ENCODE results near the gene MUC3A.
"Not testable (repeated sequence)": the region's sequence is repeated elsewhere in the genome, so short reads cannot be mapped to it uniquely, and the experiment has no call there.

DNA sequence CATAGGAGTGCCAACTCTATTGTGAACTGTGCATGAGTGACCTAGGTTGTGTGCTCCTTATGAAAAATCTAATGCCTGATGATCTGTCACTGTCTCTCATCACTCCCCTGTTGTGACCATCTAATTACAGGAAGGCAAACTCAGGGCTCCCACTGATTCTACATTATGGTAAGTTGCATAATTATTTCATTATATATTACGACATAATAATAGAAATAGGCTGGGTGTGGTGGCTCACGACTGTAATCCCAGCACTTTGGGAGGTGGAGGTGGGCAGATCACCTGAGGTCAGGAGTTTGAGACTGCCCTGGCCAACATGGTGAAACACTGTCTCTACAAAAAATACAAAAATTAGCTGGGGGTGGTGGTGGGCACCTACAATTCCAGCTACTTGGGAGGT is 14.0 kb upstream of the MUC3A start:
- not testable (repeated sequence) for TF ChIP-seq ZNF704 (tag by site-specific recombination; IDR thresholded peaks at IDR 0.05)
- TF ChIP-seq, protein P1, sequence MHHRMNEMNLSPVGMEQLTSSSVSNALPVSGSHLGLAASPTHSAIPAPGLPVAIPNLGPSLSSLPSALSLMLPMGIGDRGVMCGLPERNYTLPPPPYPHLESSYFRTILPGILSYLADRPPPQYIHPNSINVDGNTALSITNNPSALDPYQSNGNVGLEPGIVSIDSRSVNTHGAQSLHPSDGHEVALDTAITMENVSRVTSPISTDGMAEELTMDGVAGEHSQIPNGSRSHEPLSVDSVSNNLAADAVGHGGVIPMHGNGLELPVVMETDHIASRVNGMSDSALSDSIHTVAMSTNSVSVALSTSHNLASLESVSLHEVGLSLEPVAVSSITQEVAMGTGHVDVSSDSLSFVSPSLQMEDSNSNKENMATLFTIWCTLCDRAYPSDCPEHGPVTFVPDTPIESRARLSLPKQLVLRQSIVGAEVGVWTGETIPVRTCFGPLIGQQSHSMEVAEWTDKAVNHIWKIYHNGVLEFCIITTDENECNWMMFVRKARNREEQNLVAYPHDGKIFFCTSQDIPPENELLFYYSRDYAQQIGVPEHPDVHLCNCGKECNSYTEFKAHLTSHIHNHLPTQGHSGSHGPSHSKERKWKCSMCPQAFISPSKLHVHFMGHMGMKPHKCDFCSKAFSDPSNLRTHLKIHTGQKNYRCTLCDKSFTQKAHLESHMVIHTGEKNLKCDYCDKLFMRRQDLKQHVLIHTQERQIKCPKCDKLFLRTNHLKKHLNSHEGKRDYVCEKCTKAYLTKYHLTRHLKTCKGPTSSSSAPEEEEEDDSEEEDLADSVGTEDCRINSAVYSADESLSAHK (tag by site-specific recombination; IDR thresholded peaks at IDR 0.05): not testable (repeated sequence)
- TF ChIP-seq, protein P2, sequence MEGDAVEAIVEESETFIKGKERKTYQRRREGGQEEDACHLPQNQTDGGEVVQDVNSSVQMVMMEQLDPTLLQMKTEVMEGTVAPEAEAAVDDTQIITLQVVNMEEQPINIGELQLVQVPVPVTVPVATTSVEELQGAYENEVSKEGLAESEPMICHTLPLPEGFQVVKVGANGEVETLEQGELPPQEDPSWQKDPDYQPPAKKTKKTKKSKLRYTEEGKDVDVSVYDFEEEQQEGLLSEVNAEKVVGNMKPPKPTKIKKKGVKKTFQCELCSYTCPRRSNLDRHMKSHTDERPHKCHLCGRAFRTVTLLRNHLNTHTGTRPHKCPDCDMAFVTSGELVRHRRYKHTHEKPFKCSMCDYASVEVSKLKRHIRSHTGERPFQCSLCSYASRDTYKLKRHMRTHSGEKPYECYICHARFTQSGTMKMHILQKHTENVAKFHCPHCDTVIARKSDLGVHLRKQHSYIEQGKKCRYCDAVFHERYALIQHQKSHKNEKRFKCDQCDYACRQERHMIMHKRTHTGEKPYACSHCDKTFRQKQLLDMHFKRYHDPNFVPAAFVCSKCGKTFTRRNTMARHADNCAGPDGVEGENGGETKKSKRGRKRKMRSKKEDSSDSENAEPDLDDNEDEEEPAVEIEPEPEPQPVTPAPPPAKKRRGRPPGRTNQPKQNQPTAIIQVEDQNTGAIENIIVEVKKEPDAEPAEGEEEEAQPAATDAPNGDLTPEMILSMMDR (tag by site-specific recombination; IDR thresholded peaks at IDR 0.05): not testable (repeated sequence)

Data from HEK293 (cell line).